ENCODE results near the gene SFTPB. TPM values are rescaled to one million over a fixed set of nuclear protein-coding genes. Genes with fewer than 3 reads are reported as not detected.
"Not testable (repeated sequence)": the region's sequence is repeated elsewhere in the genome, so short reads cannot be mapped to it uniquely, and the experiment has no call there.

SFTPB gene
- total RNA-seq, 3 donors from 2014 or later = 1.3 to 2.2 TPM; not detected in 1

DNA sequence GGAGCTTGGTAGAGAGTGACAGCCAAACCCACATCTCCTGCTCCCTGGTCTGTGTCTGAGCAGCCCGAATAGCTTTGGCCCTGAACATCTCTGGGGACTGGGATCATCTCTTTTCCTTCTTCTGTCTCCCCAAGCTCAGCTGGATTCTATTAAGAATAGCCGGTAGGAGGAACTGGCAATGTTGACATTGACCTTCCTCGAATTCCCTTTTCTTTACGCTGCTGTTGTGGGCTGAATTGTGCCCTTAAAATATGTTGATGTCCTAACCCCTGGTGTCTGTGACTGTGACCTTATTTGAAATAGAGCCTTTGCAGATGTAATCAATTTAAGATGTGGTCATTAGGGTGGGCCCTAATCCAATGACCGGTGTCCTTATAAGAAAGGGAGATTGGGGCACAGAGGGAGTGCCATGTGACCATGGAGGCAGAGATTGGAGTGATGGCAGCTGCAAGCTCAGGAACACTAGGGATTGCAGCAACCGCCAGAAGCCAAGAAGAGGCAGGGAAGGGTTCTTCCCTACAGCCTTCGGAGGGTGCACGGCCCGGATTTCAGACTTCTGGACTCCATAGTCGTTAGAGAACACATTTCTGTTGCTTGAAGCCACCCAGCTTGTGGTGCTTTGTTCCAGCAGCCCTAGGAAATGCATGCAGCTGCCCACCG lies 5.8 kb upstream of the SFTPB start:
- ATAC-seq = no peak
- H3K4me1 ChIP-seq (ENCODE audit: low read depth) = no peaks in the 10 kb centered on the region
- intact Hi-C loops (cut with DNase I, micrococcal nuclease) = no loop called here
- TF ChIP-seq, protein P1, sequence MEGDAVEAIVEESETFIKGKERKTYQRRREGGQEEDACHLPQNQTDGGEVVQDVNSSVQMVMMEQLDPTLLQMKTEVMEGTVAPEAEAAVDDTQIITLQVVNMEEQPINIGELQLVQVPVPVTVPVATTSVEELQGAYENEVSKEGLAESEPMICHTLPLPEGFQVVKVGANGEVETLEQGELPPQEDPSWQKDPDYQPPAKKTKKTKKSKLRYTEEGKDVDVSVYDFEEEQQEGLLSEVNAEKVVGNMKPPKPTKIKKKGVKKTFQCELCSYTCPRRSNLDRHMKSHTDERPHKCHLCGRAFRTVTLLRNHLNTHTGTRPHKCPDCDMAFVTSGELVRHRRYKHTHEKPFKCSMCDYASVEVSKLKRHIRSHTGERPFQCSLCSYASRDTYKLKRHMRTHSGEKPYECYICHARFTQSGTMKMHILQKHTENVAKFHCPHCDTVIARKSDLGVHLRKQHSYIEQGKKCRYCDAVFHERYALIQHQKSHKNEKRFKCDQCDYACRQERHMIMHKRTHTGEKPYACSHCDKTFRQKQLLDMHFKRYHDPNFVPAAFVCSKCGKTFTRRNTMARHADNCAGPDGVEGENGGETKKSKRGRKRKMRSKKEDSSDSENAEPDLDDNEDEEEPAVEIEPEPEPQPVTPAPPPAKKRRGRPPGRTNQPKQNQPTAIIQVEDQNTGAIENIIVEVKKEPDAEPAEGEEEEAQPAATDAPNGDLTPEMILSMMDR (IDR thresholded peaks at IDR 0.05) = no peak
- H3K9me3 ChIP-seq = no peaks in the 10 kb centered on the region
- H3K4me3 ChIP-seq = no peak overlapping the region
- no peaks in the 10 kb centered on the region for H3K36me3 ChIP-seq (ENCODE audit: low read depth)
- DNase-seq = no peak

DNA sequence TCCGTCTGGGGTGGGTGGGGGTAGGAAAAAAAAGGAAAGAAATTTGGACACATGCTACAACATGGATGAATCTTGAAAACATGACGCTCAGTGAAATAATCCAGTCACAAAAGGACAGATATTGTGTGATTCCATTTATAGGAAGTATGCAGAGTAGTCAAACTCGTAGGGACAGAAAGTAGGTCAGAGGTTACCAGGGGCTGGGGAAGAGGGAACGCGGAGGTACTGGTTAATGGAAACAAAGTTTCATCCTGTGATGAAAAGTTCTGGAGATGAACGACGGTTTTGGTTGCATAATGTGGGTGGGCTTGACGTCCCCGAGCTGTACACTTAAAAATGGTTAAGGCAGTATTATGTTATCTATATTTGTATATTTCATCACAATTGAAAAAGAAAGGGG lies 4.5 kb upstream of the SFTPB start:
- TF ChIP-seq, protein P1 (IDR thresholded peaks at IDR 0.05) = no peak
- no peak for DNase-seq
- ATAC-seq = no peak
- Histone ChIP-seq H3K9me3 (no peaks in the 10 kb centered on the region), H3K36me3 (ENCODE audit: low read depth) (no peaks in the 10 kb centered on the region), H3K4me1 (ENCODE audit: low read depth) (no peaks in the 10 kb centered on the region), H3K4me3 (no peak overlapping the region)
- intact Hi-C loops (cut with DNase I, micrococcal nuclease) = no loop called here

DNA sequence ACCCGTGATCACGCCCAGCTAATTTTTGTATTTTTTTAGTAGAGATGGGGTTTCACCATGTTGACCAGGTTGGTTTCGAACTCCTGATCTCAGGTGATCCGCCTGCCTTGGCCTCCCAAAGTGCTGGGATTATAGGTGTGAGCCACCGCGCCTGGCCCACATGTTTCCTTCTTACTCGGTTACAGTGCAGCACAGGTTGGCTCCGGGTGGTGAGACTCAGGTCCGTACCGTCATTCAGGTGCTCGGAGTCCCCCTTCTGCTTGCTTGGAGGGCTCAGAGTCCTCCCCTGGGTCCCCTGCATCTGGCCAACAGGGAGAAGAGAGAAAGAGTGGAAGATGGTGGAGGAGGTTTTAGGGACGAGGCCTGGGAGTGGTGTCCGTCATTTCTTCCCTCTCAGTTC lies 2.4 kb upstream of the SFTPB start:
- H3K4me3 ChIP-seq; H3K9me3 ChIP-seq; ATAC-seq; DNase-seq; H3K4me1 ChIP-seq (ENCODE audit: low read depth); H3K36me3 ChIP-seq (ENCODE audit: low read depth); intact Hi-C loops (cut with DNase I, micrococcal nuclease): not testable (repeated sequence)

DNA sequence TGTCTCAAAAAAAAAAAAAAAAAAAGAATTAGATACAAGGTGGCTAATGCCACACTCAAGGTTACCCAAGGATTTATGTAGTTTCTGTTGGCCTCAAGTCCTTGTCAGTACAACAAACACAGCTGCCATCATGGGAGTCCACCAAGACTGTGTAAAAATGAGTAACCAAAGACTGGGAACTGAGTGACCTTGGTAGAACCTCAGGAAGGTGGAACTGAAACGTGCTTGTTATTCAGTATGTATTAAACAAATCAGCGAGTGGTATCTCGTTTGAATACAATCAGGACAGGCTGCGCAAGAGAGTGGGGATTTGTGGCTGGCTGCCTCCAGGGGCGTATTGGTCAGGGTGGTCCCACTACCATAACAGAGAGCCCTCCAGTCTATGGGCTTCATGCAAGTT lies 1.6 kb upstream of the SFTPB start:
- Histone ChIP-seq H3K36me3 (ENCODE audit: low read depth) (no peaks in the 10 kb centered on the region), H3K4me1 (ENCODE audit: low read depth) (no peaks in the 10 kb centered on the region), H3K4me3 (no peak overlapping the region), H3K9me3 (no peaks in the 10 kb centered on the region)
- intact Hi-C loops (cut with DNase I, micrococcal nuclease) = no loop called here
- TF ChIP-seq, protein P1 (IDR thresholded peaks at IDR 0.05) = no peak
- ATAC-seq = no peak
- DNase-seq = no peak

DNA sequence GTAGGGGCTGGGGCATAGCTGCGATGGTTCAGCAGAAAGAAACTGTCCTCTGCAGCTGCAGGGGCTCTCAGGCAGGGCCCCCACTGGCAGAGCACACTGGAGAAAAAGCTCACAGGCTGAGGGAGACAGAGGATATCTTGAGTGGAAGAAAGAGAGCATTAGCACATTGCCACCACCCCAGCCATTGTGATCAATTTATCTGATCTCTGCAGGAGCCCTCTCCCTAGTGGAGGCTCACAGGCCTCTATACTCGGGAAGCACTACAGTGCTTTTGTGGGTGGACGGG lies 801 bp upstream of the SFTPB start:
- Histone ChIP-seq H3K36me3 (ENCODE audit: low read depth) (no peaks in the 10 kb centered on the region), H3K9me3 (no peaks in the 10 kb centered on the region), H3K4me3 (no peak overlapping the region), H3K4me1 (ENCODE audit: low read depth) (no peaks in the 10 kb centered on the region)
- ATAC-seq (no peak), DNase-seq (no peak)
- TF ChIP-seq, protein P1 (IDR thresholded peaks at IDR 0.05) = no peak
- intact Hi-C loops (cut with DNase I, micrococcal nuclease) = no loop called here

DNA sequence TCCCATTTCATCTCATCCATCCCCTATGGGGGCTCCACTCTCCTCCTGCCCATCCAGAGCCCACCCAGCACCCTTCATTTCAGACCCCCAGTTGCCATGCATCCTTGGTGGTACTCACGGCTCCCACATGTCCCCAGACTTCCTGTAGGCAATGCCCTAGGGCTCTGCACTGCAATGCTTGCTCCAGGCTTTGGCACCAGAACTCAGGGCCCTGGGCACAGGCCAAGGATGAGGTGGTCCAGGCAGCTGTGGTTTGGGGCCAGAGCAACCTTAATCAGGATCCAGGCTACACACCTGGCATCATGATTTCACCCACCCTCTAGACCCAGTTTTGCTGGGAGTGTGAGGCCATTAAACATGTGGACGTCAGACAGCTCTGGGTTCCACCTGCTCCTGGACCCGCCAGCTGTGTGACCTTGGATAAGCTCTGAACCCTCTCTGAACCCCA lies 414 bp downstream of the SFTPB start:
- Histone ChIP-seq H3K36me3 (ENCODE audit: low read depth) (no peaks in the 10 kb centered on the region), H3K4me1 (ENCODE audit: low read depth) (no peaks in the 10 kb centered on the region), H3K4me3 (no peak overlapping the region), H3K9me3 (no peaks in the 10 kb centered on the region)
- ATAC-seq (no peak), DNase-seq (no peak)
- intact Hi-C loops (cut with DNase I, micrococcal nuclease) = no loop called here
- TF ChIP-seq, protein P1 (IDR thresholded peaks at IDR 0.05) = no peak
